SK-N-SH treated with all-trans-retinoic acid at 6 μM for 48 hours (cell line): ENCODE measurements around the gene RAB30.

ENCODE experiments used
- ATAC-seq: fragments of 200-7000 bp; cut with Tn5 transposase; 3 replicates; pipeline ENCODE4 v1.9.1; 2020; ENCODE audit warnings: mild to moderate bottlenecking, moderate library complexity
- ARNTL ChIP-seq: fragments of 450-650 bp; formaldehyde crosslinking; IDR thresholded peaks from 2 replicates; pipeline ENCODE4 v1.5.0; 2020; ENCODE audit warnings: low read depth, mild to moderate bottlenecking, moderate library complexity, borderline replicate concordance
- CSRNP3 ChIP-seq: fragments of 250-450 bp; sonication (Bioruptor Pico); IDR thresholded peaks from 2 replicates; pipeline ENCODE4 v1.5.1; 2021; ENCODE audit warnings: mild to moderate bottlenecking, moderate library complexity
- ESRRG ChIP-seq: fragments of 250-450 bp; sonication (Bioruptor Pico); IDR thresholded peaks from 2 replicates; pipeline ENCODE4 v1.6.1; 2021; ENCODE audit warnings: mild to moderate bottlenecking
- OSR1 ChIP-seq: fragments of 250-450 bp; sonication (Bioruptor Pico); IDR thresholded peaks from 2 replicates; pipeline ENCODE4 v1.8.0; 2022; ENCODE audit warnings: moderate library complexity, mild to moderate bottlenecking, inconsistent platforms
- PATZ1 ChIP-seq: fragments of 250-450 bp; sonication (Bioruptor Pico); IDR thresholded peaks from 2 replicates; pipeline ENCODE4 v1.8.0; 2020; ENCODE audit warnings: mild to moderate bottlenecking, moderate library complexity, borderline replicate concordance
- PPARA ChIP-seq: fragments of 250-450 bp; sonication (Bioruptor Pico); IDR thresholded peaks from 2 replicates; pipeline ENCODE4 v1.5.0; 2020; ENCODE audit warnings: mild to moderate bottlenecking, borderline replicate concordance
- SNAI2 ChIP-seq: fragments of 250-450 bp; sonication (Bioruptor Pico); IDR thresholded peaks from 2 replicates; pipeline ENCODE4 v1.5.0; 2020; ENCODE audit warnings: mild to moderate bottlenecking, moderate library complexity
- TCF4 ChIP-seq: fragments of 250-450 bp; sonication (Bioruptor Pico); IDR thresholded peaks from 2 replicates; pipeline ENCODE4 v1.8.0; 2021; ENCODE audit warnings: mild to moderate bottlenecking, moderate library complexity, borderline replicate concordance
- TOX ChIP-seq: fragments of 250-450 bp; sonication (Bioruptor Pico); IDR thresholded peaks from 2 replicates; pipeline ENCODE4 v1.8.0; 2021; ENCODE audit warnings: mild to moderate bottlenecking, moderate library complexity, borderline replicate concordance
- ZC3H10 ChIP-seq: fragments of 250-450 bp; sonication (Bioruptor Pico); IDR thresholded peaks from 2 replicates; pipeline ENCODE4 v1.5.1; 2021; ENCODE audit warnings: mild to moderate bottlenecking, moderate library complexity
- ZFP3 ChIP-seq: fragments of 250-450 bp; sonication (Bioruptor Pico); IDR thresholded peaks from 2 replicates; pipeline ENCODE4 v1.5.0; 2020; ENCODE audit warnings: mild to moderate bottlenecking, moderate library complexity
- ZNF565 ChIP-seq: fragments of 450-650 bp; formaldehyde crosslinking; conservative IDR thresholded peaks from 2 replicates; pipeline ENCODE4 v1.5.0; 2020; ENCODE audit warnings: low read depth, mild to moderate bottlenecking, moderate library complexity
- TF ChIP-seq, protein P1 (sequence below): fragments of 250-450 bp; sonication (Bioruptor Pico); IDR thresholded peaks from 2 replicates; pipeline ENCODE4 v1.5.1; 2020; ENCODE audit warnings: low read depth, mild to moderate bottlenecking, moderate library complexity
- TF ChIP-seq, protein P2 (sequence below): fragments of 250-450 bp; sonication (Bioruptor Pico); IDR thresholded peaks from 2 replicates; pipeline ENCODE4 v1.8.0; 2021; ENCODE audit warnings: low read depth, mild to moderate bottlenecking, moderate library complexity, borderline replicate concordance
- TF ChIP-seq, protein P3 (sequence below): fragments of 250-450 bp; sonication (Bioruptor Pico); IDR thresholded peaks from 2 replicates; pipeline ENCODE4 v1.5.0; 2020; ENCODE audit warnings: mild to moderate bottlenecking, moderate library complexity

RAB30 gene

DNA sequence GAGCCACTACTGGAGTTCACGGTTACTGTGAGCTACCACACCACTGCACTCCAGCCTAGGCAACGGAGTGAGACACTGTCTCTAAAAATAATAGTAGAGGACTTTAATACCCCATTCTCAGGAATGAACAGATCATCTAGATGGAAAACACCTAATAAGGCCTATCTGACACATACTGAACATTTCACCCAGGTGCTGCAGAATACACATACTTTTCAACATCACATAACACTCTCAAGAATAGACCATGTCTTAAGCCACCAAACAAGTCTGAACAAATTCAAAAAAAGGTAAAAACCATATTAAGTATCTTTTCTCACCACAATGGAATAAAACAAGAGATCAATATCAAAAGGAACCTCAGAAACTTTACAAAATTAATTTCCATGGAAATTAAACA, 132.2 kb downstream of the RAB30 start:
- no peak for ATAC-seq
- TF ChIP-seq, protein P1, sequence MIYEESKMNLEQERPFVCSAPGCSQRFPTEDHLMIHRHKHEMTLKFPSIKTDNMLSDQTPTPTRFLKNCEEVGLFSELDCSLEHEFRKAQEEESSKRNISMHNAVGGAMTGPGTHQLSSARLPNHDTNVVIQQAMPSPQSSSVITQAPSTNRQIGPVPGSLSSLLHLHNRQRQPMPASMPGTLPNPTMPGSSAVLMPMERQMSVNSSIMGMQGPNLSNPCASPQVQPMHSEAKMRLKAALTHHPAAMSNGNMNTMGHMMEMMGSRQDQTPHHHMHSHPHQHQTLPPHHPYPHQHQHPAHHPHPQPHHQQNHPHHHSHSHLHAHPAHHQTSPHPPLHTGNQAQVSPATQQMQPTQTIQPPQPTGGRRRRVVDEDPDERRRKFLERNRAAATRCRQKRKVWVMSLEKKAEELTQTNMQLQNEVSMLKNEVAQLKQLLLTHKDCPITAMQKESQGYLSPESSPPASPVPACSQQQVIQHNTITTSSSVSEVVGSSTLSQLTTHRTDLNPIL (CRISPR knock-in tag): no peak
- TF ChIP-seq ESRRG (no peak), ARNTL (CRISPR knock-in tag) (no peak), TCF4 (CRISPR knock-in tag) (no peak), CSRNP3 (CRISPR knock-in tag) (no peak)
- TF ChIP-seq, protein P2, sequence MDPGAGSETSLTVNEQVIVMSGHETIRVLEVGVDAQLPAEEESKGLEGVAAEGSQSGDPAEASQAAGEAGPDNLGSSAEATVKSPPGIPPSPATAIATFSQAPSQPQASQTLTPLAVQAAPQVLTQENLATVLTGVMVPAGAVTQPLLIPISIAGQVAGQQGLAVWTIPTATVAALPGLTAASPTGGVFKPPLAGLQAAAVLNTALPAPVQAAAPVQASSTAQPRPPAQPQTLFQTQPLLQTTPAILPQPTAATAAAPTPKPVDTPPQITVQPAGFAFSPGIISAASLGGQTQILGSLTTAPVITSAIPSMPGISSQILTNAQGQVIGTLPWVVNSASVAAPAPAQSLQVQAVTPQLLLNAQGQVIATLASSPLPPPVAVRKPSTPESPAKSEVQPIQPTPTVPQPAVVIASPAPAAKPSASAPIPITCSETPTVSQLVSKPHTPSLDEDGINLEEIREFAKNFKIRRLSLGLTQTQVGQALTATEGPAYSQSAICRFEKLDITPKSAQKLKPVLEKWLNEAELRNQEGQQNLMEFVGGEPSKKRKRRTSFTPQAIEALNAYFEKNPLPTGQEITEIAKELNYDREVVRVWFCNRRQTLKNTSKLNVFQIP (CRISPR knock-in tag): no peak
- TF ChIP-seq, protein P3, sequence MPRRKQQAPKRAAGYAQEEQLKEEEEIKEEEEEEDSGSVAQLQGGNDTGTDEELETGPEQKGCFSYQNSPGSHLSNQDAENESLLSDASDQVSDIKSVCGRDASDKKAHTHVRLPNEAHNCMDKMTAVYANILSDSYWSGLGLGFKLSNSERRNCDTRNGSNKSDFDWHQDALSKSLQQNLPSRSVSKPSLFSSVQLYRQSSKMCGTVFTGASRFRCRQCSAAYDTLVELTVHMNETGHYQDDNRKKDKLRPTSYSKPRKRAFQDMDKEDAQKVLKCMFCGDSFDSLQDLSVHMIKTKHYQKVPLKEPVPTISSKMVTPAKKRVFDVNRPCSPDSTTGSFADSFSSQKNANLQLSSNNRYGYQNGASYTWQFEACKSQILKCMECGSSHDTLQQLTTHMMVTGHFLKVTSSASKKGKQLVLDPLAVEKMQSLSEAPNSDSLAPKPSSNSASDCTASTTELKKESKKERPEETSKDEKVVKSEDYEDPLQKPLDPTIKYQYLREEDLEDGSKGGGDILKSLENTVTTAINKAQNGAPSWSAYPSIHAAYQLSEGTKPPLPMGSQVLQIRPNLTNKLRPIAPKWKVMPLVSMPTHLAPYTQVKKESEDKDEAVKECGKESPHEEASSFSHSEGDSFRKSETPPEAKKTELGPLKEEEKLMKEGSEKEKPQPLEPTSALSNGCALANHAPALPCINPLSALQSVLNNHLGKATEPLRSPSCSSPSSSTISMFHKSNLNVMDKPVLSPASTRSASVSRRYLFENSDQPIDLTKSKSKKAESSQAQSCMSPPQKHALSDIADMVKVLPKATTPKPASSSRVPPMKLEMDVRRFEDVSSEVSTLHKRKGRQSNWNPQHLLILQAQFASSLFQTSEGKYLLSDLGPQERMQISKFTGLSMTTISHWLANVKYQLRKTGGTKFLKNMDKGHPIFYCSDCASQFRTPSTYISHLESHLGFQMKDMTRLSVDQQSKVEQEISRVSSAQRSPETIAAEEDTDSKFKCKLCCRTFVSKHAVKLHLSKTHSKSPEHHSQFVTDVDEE: no peak

DNA sequence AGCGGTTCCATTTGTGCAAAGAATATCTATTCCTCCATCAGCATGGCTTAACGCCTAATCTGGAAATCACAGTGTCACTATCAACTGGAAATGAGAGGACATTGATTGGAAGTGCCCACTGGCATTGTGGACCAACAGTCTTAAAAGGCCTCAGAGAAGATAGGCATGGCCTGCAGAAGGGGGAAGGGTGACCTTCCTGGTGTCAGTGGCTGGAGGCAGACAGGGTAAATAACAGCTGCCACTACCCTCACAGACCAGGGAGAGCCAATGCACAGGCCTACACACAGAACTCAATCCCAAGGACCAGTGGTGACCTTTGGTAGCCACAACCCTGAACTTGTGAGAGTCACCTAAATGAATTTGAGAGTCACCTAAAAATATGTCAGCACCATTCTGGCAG, 134.1 kb downstream of the RAB30 start:
- no peak for TF ChIP-seq PATZ1 (CRISPR knock-in tag)
- TF ChIP-seq OSR1 (CRISPR knock-in tag): no peak
- no peak for TF ChIP-seq CSRNP3 (CRISPR knock-in tag)
- TF ChIP-seq PPARA (CRISPR knock-in tag): no peak
- TF ChIP-seq ZC3H10 (CRISPR knock-in tag): no peak
- TF ChIP-seq ZNF565 (CRISPR knock-in tag): no peak
- TF ChIP-seq ESRRG: no peak
- no peak for TF ChIP-seq SNAI2 (CRISPR knock-in tag)
- no peak for TF ChIP-seq TOX
- TF ChIP-seq, protein P2 (CRISPR knock-in tag): no peak
- TF ChIP-seq ARNTL (CRISPR knock-in tag): no peak
- TF ChIP-seq, protein P3: no peak
- no peak for TF ChIP-seq TCF4 (CRISPR knock-in tag)
- no peak for TF ChIP-seq ZFP3
- TF ChIP-seq, all 23 proteins: peak for 0

More for the DNA sequence above, 134.1 kb downstream of the RAB30 start:
- ATAC-seq: no peak
